NCI-H2196 (cell line): Measurements from ENCODE around the gene TP53AIP1.

Experiments used
- DNase-seq: peaks from one replicate; lab custom pipeline; 2025; ENCODE audit not compliant: unreplicated experiment; lab: John Stamatoyannopoulos, UW

The TP53AIP1 gene

GRCh38 chr11:128942817-128943427, at the start of gene TP53AIP1:
TSS of gene TP53AIP1 (minus strand) at chr11:128942871. CDS start at chr11:128937818, 5,053 bp downstream.
- DNase-seq: no peak

GRCh38 chr11:128988242-128988970, 45.7 kb upstream of the TP53AIP1 start:
- DNase-seq: no peak

- no peak for DNase-seq
Measured at GRCh38 chr11:128985880-128986279, 43.2 kb upstream of the TP53AIP1 start.

GRCh38 chr11:128983023-128983422, 40.4 kb upstream of the TP53AIP1 start:
- DNase-seq: no peak

GRCh38 chr11:128981254-128981653, 38.6 kb upstream of the TP53AIP1 start:
- DNase-seq: no peak

GRCh38 chr11:128970598-128971190, 28.0 kb upstream of the TP53AIP1 start:
- no peak for DNase-seq

GRCh38 chr11:128968916-128969315, 26.2 kb upstream of the TP53AIP1 start:
- no peak for DNase-seq

GRCh38 chr11:128967578-128967977, 24.9 kb upstream of the TP53AIP1 start:
- no peak for DNase-seq

- DNase-seq: no peak
Measured at GRCh38 chr11:128965485-128965884, 22.8 kb upstream of the TP53AIP1 start.

GRCh38 chr11:128964463-128964930, 21.8 kb upstream of the TP53AIP1 start:
- DNase-seq: peak; percentile 46

- peak; percentile 34 for DNase-seq
Measured at GRCh38 chr11:128963744-128964325, 21.2 kb upstream of the TP53AIP1 start.

GRCh38 chr11:128962896-128963295, 20.2 kb upstream of the TP53AIP1 start:
- no peak for DNase-seq

- DNase-seq: no peak
Measured at GRCh38 chr11:128961645-128962044, 19.0 kb upstream of the TP53AIP1 start.

GRCh38 chr11:128957202-128957482, 14.5 kb upstream of the TP53AIP1 start:
- no peak for DNase-seq

GRCh38 chr11:128956401-128957201, 13.9 kb upstream of the TP53AIP1 start:
- DNase-seq: peak; percentile 76

GRCh38 chr11:128955636-128956035, 13.0 kb upstream of the TP53AIP1 start:
- DNase-seq: no peak

- no peak for DNase-seq
Measured at GRCh38 chr11:128953151-128953550, 10.5 kb upstream of the TP53AIP1 start.

- no peak for DNase-seq
Measured at GRCh38 chr11:128949791-128950454, 7.3 kb upstream of the TP53AIP1 start.

GRCh38 chr11:128948583-128948982, 5.9 kb upstream of the TP53AIP1 start:
- DNase-seq: no peak

- DNase-seq: no peak
Measured at GRCh38 chr11:128947773-128948172, 5.1 kb upstream of the TP53AIP1 start.

GRCh38 chr11:128946648-128947047, 4.0 kb upstream of the TP53AIP1 start:
- no peak for DNase-seq
